Measurements from ENCODE around the gene MAN2B2. TPM values are rescaled to one million over a fixed set of nuclear protein-coding genes. Genes with fewer than 3 reads are reported as not detected.

Gene MAN2B2
- total RNA-seq, 4 donors from 2014 or later: 31.9 to 42.0 (median 33.0) TPM

DNA sequence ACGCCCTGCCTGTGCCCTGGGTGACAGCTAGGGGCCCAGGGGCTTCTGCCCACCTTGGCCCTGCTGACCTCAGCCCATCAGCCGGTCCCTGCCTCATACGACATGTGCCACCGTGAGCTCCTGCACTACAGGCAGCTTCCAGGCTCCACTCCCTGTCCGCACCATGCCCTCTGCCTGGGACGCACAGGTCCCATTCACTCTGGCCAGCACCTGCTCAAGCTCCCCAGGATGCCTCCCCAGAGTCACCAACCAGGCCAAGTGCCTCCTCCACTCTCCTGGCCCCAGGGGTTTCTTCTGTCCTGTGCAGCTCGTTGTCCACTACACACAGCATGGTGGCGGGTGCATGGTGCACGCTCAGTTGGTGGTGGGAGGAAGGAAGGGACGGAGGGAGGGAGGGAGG, 45.3 kb downstream of the MAN2B2 start:
- Histone ChIP-seq H3K9me3 (no peaks in the 10 kb centered on the region), H3K27me3 (no peaks in the 10 kb centered on the region), H3K4me3 (no peak overlapping the region), H3K4me1 (no peaks in the 10 kb centered on the region), H3K27ac (replicated peaks in 1 of 4) (no peak overlapping the region), H3K36me3 (peaks cover 23 to 63% (median 53%) of the 10 kb centered on the region in 4 donors)
- intact Hi-C loops (cut with DNase I): no loop called here
- 93% methylated on average over 10 of the region's 10 CpGs for WGBS
- TF ChIP-seq POLR2AphosphoS5 (IDR thresholded peaks at IDR 0.05) (no peak), CTCF (IDR thresholded peaks at IDR 0.05) (no peak), EP300 (IDR thresholded peaks at IDR 0.05) (no peak), POLR2A (IDR thresholded peaks at IDR 0.05; ENCODE audit: low read depth) (no peak)
- DNase-seq (ENCODE audit: extremely low spot score): no peak

- Histone ChIP-seq H3K9me3 (no peaks in the 10 kb centered on the region), H3K27ac (replicated peaks in 1 of 4) (no peak overlapping the region), H3K4me3 (no peak overlapping the region), H3K36me3 (peaks cover 21 to 56% (median 46%) of the 10 kb centered on the region in 4 donors), H3K27me3 (no peaks in the 10 kb centered on the region), H3K4me1 (no peaks in the 10 kb centered on the region)
- intact Hi-C loops (cut with DNase I): no loop called here
- 83% methylated on average over 10 of the region's 10 CpGs for WGBS
- no peak for DNase-seq (ENCODE audit: extremely low spot score)
- TF ChIP-seq EP300 (IDR thresholded peaks at IDR 0.05): no peak
These were observed 46.0 kb downstream of the MAN2B2 start for GRCh38 chr4:6620891-6621555.

DNA sequence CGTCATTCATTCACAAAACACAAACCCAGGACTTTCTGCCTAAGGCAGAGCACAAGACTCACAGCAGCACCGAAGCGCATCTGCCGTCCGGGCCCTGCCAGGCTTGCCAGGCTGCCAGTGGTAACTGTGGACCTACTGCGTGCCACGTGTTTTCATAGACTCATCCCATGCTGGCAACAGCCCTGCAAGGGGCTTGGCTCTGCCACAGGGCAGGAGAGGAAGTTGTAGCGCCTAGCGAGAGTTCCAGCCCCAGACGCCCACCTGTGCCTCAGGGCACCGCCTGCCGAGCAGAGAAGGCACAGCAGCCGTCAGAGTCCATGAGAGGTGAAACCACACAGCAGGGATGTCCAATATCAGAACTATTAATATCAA, 46.6 kb downstream of the MAN2B2 start:
- Histone ChIP-seq H3K4me1 (no peaks in the 10 kb centered on the region), H3K4me3 (no peak overlapping the region), H3K9me3 (no peaks in the 10 kb centered on the region), H3K27ac (replicated peaks in 1 of 4) (no peak overlapping the region), H3K27me3 (no peaks in the 10 kb centered on the region), H3K36me3 (peaks cover 21 to 51% (median 41%) of the 10 kb centered on the region in 4 donors)
- no peak for TF ChIP-seq CTCF (IDR thresholded peaks at IDR 0.05)
- no peak for TF ChIP-seq EP300 (IDR thresholded peaks at IDR 0.05)
- TF ChIP-seq POLR2A (IDR thresholded peaks at IDR 0.05; ENCODE audit: low read depth): no peak
- intact Hi-C loops (cut with DNase I): no loop called here
- WGBS: 89% methylated on average over 13 of the region's 13 CpGs
- no peak for DNase-seq (ENCODE audit: extremely low spot score)

DNA sequence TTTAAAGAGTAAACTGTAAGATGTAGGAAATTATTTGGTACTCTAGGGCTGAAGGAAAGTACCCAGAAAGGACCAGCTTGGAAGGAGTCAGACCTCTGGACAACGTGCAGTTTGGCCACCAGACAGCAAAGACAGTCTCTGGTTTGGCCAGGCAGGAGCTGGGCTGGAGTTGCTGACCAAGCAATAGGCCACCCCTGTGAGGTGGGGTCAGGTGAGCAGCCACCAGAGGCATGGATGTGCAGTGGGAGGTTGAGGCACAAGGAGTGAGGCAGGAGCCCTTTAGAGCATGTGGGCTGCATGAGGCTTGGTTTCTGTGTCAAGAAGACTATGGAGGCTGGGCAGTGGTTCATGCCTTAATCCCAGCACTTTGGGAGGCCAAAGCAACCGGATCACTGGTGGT, 47.8 kb downstream of the MAN2B2 start:
- intact Hi-C loops (cut with DNase I): no loop called here
- no peak for DNase-seq (ENCODE audit: extremely low spot score)
- TF ChIP-seq POLR2A (IDR thresholded peaks at IDR 0.05; ENCODE audit: low read depth): no peak
- Histone ChIP-seq H3K4me1 (no peaks in the 10 kb centered on the region), H3K27me3 (no peaks in the 10 kb centered on the region), H3K36me3 (peaks cover 20 to 39% (median 29%) of the 10 kb centered on the region in 4 donors), H3K4me3 (no peak overlapping the region), H3K9me3 (no peaks in the 10 kb centered on the region), H3K27ac (replicated peaks in 1 of 4) (no peak overlapping the region)
- 86% methylated on average over 1 of the region's 2 CpGs for WGBS

GRCh38 chr4:6625256-6625655, 50.3 kb downstream of the MAN2B2 start:
- no peak for DNase-seq (ENCODE audit: extremely low spot score)
- no peak for TF ChIP-seq POLR2A (IDR thresholded peaks at IDR 0.05; ENCODE audit: low read depth)
- TF ChIP-seq EP300 (IDR thresholded peaks at IDR 0.05): no peak
- no peak for TF ChIP-seq CTCF (IDR thresholded peaks at IDR 0.05)
- no peak for TF ChIP-seq POLR2AphosphoS5 (IDR thresholded peaks at IDR 0.05)
- Histone ChIP-seq H3K4me1 (no peaks in the 10 kb centered on the region), H3K27ac (replicated peaks in 1 of 4) (no peak overlapping the region), H3K9me3 (no peaks in the 10 kb centered on the region), H3K4me3 (no peak overlapping the region), H3K27me3 (no peaks in the 10 kb centered on the region), H3K36me3 (peaks cover 0 to 13% (median 5%) of the 10 kb centered on the region in 4 donors)
- WGBS: 90% methylated on average over 9 of the region's 9 CpGs
- intact Hi-C loops (cut with DNase I): no loop called here

GRCh38 chr4:6626066-6626465, 51.1 kb downstream of the MAN2B2 start:
- Histone ChIP-seq H3K27me3 (no peaks in the 10 kb centered on the region), H3K36me3 (peaks cover 0 to 6% (median 3%) of the 10 kb centered on the region in 4 donors), H3K27ac (replicated peaks in 1 of 4) (no peak overlapping the region), H3K4me1 (no peaks in the 10 kb centered on the region), H3K9me3 (no peaks in the 10 kb centered on the region), H3K4me3 (no peak overlapping the region)
- no peak for TF ChIP-seq POLR2A (IDR thresholded peaks at IDR 0.05; ENCODE audit: low read depth)
- intact Hi-C loops (cut with DNase I): no loop called here
- no peak for DNase-seq (ENCODE audit: extremely low spot score)
- 74% methylated on average over 11 of the region's 11 CpGs for WGBS
